WTC11 (cell line): ENCODE data around the gene SDK2. TPM values are rescaled to one million over a fixed set of nuclear protein-coding genes. Genes with fewer than 3 reads are reported as not detected.

Experiments
- ATAC-seq: fragments of 200-7000 bp; cut with Tn5 transposase; 2 replicates; pipeline ENCODE4 v1.10.0; 2021; ENCODE audit warnings: mild to moderate bottlenecking, moderate library complexity
- CTCF ChIA-PET: fragments of 300-600 bp; sonication (Branson Sonifier 250); formaldehyde crosslinking; loops from one replicate; lab custom pipeline; 2021; ENCODE audit warnings: antibody characterized with exemption; lab: Charles Lee
- POLR2A ChIA-PET: fragments of 350-600 bp; sonication (Branson Sonifier 250); formaldehyde crosslinking; loops from one replicate; lab custom pipeline; 2021; ENCODE audit warnings: antibody characterized with exemption; lab: Charles Lee
- DNase-seq: peaks from one replicate; pipeline ENCODE4 v3.0.0; 2021; ENCODE audit warnings: low spot score
- H3K27ac Mint-ChIP-seq: 2 replicates; pipeline ENCODE4 v1.8.0; 2021; ENCODE audit warnings: mixed read lengths
- H3K27me3 Mint-ChIP-seq: 2 replicates; pipeline ENCODE4 v1.8.0; 2021; ENCODE audit warnings: low read depth, mild to moderate bottlenecking, moderate library complexity, mixed read lengths
- H3K36me3 Mint-ChIP-seq: 2 replicates; pipeline ENCODE4 v1.8.0; 2021; ENCODE audit warnings: mixed read lengths
- H3K4me1 Mint-ChIP-seq: 2 replicates; pipeline ENCODE4 v1.8.0; 2022; ENCODE audit warnings: mixed read lengths
- H3K4me3 Mint-ChIP-seq: 2 replicates; pipeline ENCODE4 v1.8.0; 2021; ENCODE audit warnings: mild to moderate bottlenecking, moderate library complexity, mixed read lengths
- H3K9me3 Mint-ChIP-seq: 2 replicates; pipeline ENCODE4 v1.8.0; 2021; ENCODE audit warnings: mixed read lengths
- ARID4B ChIP-seq: sonication (generic); formaldehyde crosslinking; IDR thresholded peaks from 2 replicates; pipeline ENCODE4 v1.8.0; 2023; ENCODE audit warnings: missing genetic modification reagents, mild to moderate bottlenecking, borderline replicate concordance
- ERG ChIP-seq: fragments of 250-450 bp; sonication (Bioruptor Pico); IDR thresholded peaks from 2 replicates; pipeline ENCODE4 v1.8.0; 2021; ENCODE audit warnings: mild to moderate bottlenecking
- FOXP1 ChIP-seq: sonication (generic); formaldehyde crosslinking; IDR thresholded peaks from 2 replicates; pipeline ENCODE4 v1.8.0; 2022; ENCODE audit warnings: missing genetic modification reagents, mild to moderate bottlenecking, moderate library complexity, borderline replicate concordance
- HMGA2 ChIP-seq: fragments of 250-450 bp; sonication (Bioruptor Pico); IDR thresholded peaks from 2 replicates; pipeline ENCODE4 v1.4.0; 2021; ENCODE audit warnings: mild to moderate bottlenecking, moderate library complexity
- MAX ChIP-seq: sonication (generic); formaldehyde crosslinking; IDR thresholded peaks from 2 replicates; pipeline ENCODE4 v1.8.0; 2022; ENCODE audit warnings: mild to moderate bottlenecking, missing genetic modification reagents
- MLX ChIP-seq: sonication (generic); formaldehyde crosslinking; IDR thresholded peaks from 2 replicates; pipeline ENCODE4 v1.8.1; 2023; ENCODE audit warnings: mild to moderate bottlenecking, missing genetic modification reagents, moderate library complexity
- TEAD1 ChIP-seq: sonication (generic); formaldehyde crosslinking; IDR thresholded peaks from 2 replicates; pipeline ENCODE4 v1.8.0; 2022; ENCODE audit warnings: mild to moderate bottlenecking, missing genetic modification reagents
- ZNF121 ChIP-seq: sonication (generic); formaldehyde crosslinking; IDR thresholded peaks from 2 replicates; pipeline ENCODE4 v1.8.0; 2023; ENCODE audit warnings: missing genetic modification reagents
- ZNF138 ChIP-seq: sonication (generic); formaldehyde crosslinking; conservative IDR thresholded peaks from 2 replicates; pipeline ENCODE4 v1.8.1; 2022; ENCODE audit warnings: mild to moderate bottlenecking, moderate library complexity, missing genetic modification reagents
- ZNF281 ChIP-seq: sonication (generic); formaldehyde crosslinking; IDR thresholded peaks from 2 replicates; pipeline ENCODE4 v1.8.0; 2023; ENCODE audit warnings: mild to moderate bottlenecking, missing genetic modification reagents
- ZNF416 ChIP-seq: fragments of 250-450 bp; sonication (Bioruptor Pico); IDR thresholded peaks from 2 replicates; pipeline ENCODE4 v1.9.0; 2021; ENCODE audit warnings: mild to moderate bottlenecking, inconsistent platforms
- ZNF425 ChIP-seq: fragments of 250-450 bp; sonication (Bioruptor Pico); conservative IDR thresholded peaks from 2 replicates; pipeline ENCODE4 v1.9.0; 2021; ENCODE audit warnings: mild to moderate bottlenecking
- ZNF532 ChIP-seq: fragments of 250-450 bp; sonication (Bioruptor Pico); IDR thresholded peaks from 2 replicates; pipeline ENCODE4 v1.9.0; 2021; ENCODE audit warnings: mild to moderate bottlenecking, borderline replicate concordance
- total RNA-seq: library from RNA; stranded (reverse); gene quantifications from 3 replicates; pipeline ENCODE4 v1.2.3, GENCODE V29; 2021

Gene SDK2
- total RNA-seq, 1 experiment from 2014 or later, result 14.8 TPM

GRCh38 chr17:73667181-73667959 lies 23.1 kb upstream of the SDK2 start (continued):
- TF ChIP-seq ZNF121 (no peak), ZNF532 (CRISPR knock-in tag) (no peak)
- TF ChIP-seq, all 79 proteins: peak for 0

- Mint-ChIP-seq H3K36me3 (no peaks in the 10 kb centered on the region), H3K4me1 (peaks cover 17% of the 10 kb centered on the region), H3K4me3 (no peak overlapping the region), H3K27ac (0 out of 2 replicates have a peak overlapping the region, but pooled peaks have one; percentile 25), H3K9me3 (no peaks in the 10 kb centered on the region), H3K27me3 (peaks cover 6% of the 10 kb centered on the region)
- ATAC-seq (no peak), DNase-seq (no peak)
- ChIA-PET POLR2A (no interaction called here), CTCF (no interaction called here)
- no peak for TF ChIP-seq ZNF425
- no peak for TF ChIP-seq FOXP1 (CRISPR knock-in tag)
- no peak for TF ChIP-seq TEAD1 (CRISPR knock-in tag)
- no peak for TF ChIP-seq ZNF281
- TF ChIP-seq HMGA2, result no peak
- no peak for TF ChIP-seq ERG (CRISPR knock-in tag)
- no peak for TF ChIP-seq MAX (CRISPR knock-in tag)
- TF ChIP-seq ZNF416 (CRISPR knock-in tag), result no peak
- no peak for TF ChIP-seq ARID4B (CRISPR knock-in tag)
- no peak for TF ChIP-seq MLX (CRISPR knock-in tag)
- TF ChIP-seq ZNF138 (CRISPR knock-in tag), result no peak
These were observed 19.4 kb upstream of the SDK2 start for GRCh38 chr17:73663614-73664013.
